ENCODE data around the gene CACNA1C. TPM values are rescaled to one million over a fixed set of nuclear protein-coding genes. Genes with fewer than 3 reads are reported as not detected.

The CACNA1C gene
- total RNA-seq, 1 donor from 2014 or later = 15.6 TPM

DNA sequence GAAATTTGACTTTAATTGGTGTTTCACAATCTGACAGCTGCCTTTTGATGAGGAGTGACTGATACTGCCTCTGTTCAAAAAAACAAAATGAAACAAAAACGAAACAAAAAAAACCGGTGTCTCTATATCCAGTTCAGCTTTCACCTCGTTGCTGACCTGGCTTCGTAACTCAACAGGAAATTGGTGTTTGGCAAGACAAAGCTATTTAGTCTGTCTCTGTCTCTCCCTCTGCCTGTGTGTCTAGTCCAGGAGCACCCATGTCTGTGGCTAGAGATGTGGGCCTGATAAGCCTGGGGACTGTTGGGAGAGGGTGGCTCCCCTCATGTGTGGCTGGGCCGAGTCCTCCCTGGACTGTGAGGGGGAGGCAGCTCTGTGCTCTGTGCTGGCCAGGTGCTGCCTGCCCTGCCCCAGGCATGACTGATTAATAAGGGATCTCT, 11.3 kb downstream of the CACNA1C start:
- DNase-seq (no peak), ATAC-seq (peak; percentile 43)
- peaks cover 14% of the 10 kb centered on the region for H3K4me1 ChIP-seq
- no peaks in the 10 kb centered on the region for H3K36me3 ChIP-seq
- TF ChIP-seq CTCF (IDR thresholded peaks at IDR 0.05) = no peak
- H3K27me3 ChIP-seq = no peaks in the 10 kb centered on the region
- H3K27ac ChIP-seq = peak overlapping the region; percentile 73
- H3K4me3 ChIP-seq = peak overlapping the region; percentile 14
- H3K9me3 ChIP-seq = no peaks in the 10 kb centered on the region
- intact Hi-C loops (cut with DNase I) = no loop called here

- no peak for TF ChIP-seq CTCF (IDR thresholded peaks at IDR 0.05)
- H3K4me1 ChIP-seq = peaks cover 14% of the 10 kb centered on the region
- no peak overlapping the region for H3K4me3 ChIP-seq
- DNase-seq (no peak), ATAC-seq (no peak)
- H3K27me3 ChIP-seq = no peaks in the 10 kb centered on the region
- peaks cover 9% of the 10 kb centered on the region for H3K9me3 ChIP-seq
- no peaks in the 10 kb centered on the region for H3K36me3 ChIP-seq
- no peak overlapping the region for H3K27ac ChIP-seq
- intact Hi-C loops (cut with DNase I) = no loop called here
Observed at GRCh38 chr12:2068653-2069052, 15.9 kb downstream of the CACNA1C start.

GRCh38 chr12:2070440-2071045, 17.8 kb downstream of the CACNA1C start:
- ATAC-seq = no peak
- H3K4me3 ChIP-seq = no peak overlapping the region
- H3K9me3 ChIP-seq = peaks cover 9% of the 10 kb centered on the region
- peaks cover 10% of the 10 kb centered on the region for H3K4me1 ChIP-seq
- no peak overlapping the region for H3K27ac ChIP-seq
- DNase-seq = no peak
- TF ChIP-seq CTCF (IDR thresholded peaks at IDR 0.05) = no peak
- H3K27me3 ChIP-seq = no peaks in the 10 kb centered on the region
- H3K36me3 ChIP-seq = no peaks in the 10 kb centered on the region
- intact Hi-C loops (cut with DNase I) = no loop called here

DNA sequence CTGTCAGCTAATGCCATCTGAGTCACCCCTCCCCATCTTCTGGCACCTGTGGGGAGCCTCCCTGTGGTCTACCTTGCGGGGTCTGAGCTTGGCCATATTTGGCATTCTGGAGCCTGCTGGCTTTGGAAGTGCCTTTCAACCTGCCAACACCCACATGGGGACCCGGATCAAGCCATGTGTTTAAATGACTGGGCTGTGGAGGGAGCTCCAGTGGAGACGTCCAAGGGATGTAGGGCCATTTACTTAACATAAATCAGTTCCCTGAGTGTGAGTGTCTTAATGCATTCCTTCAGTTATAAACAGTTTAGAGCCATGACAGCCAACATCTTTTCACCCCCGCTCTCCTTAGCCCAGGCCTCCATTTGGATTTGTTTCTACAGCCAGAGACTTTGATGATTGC, 22.0 kb downstream of the CACNA1C start:
- H3K9me3 ChIP-seq = peaks cover 9% of the 10 kb centered on the region
- DNase-seq (no peak), ATAC-seq (no peak)

GRCh38 chr12:2075508-2076195, 22.9 kb downstream of the CACNA1C start:
- Histone ChIP-seq H3K36me3 (no peaks in the 10 kb centered on the region), H3K27me3 (no peaks in the 10 kb centered on the region), H3K4me3 (no peak overlapping the region), H3K27ac (peak overlapping the region; percentile 32), H3K4me1 (peaks cover 9% of the 10 kb centered on the region), H3K9me3 (no peaks in the 10 kb centered on the region)
- no peak for DNase-seq
- no peak for TF ChIP-seq CTCF (IDR thresholded peaks at IDR 0.05)
- no peak for ATAC-seq
- intact Hi-C loops (cut with DNase I) = no loop called here

More for the DNA sequence above, 22.0 kb downstream of the CACNA1C start:
- intact Hi-C loops (cut with DNase I) = no loop called here
- Histone ChIP-seq H3K36me3 (no peaks in the 10 kb centered on the region), H3K4me1 (peaks cover 9% of the 10 kb centered on the region), H3K27ac (peak overlapping the region; percentile 30), H3K27me3 (no peaks in the 10 kb centered on the region), H3K4me3 (no peak overlapping the region)
- no peak for TF ChIP-seq CTCF (IDR thresholded peaks at IDR 0.05)

All from upper lobe of right lung (tissue), 1 donor.